Mesenteric fat pad (tissue), 1 donor: ENCODE results near the gene C11orf68. TPM values are rescaled to one million over a fixed set of nuclear protein-coding genes. Genes with fewer than 3 reads are reported as not detected.

ENCODE experiments used
- DNase-seq: peaks from one replicate; pipeline ENCODE4 v3.0.0-alpha.2; 2020; ENCODE audit warnings: low spot score
- total RNA-seq: library from RNA; stranded (reverse); fragmentation: NEBNext Ultra II Directional; extraction: Animal tissue kit (Norgen Biotek cat#: 25700); gene quantifications from one replicate; pipeline ENCODE4 v1.2.1, GENCODE V29; 2021
- donor health status: DM: yes; HTN: yes; CAD: no.

C11orf68 gene
- total RNA-seq, 1 donor from 2014 or later, result 33.4 TPM

DNA sequence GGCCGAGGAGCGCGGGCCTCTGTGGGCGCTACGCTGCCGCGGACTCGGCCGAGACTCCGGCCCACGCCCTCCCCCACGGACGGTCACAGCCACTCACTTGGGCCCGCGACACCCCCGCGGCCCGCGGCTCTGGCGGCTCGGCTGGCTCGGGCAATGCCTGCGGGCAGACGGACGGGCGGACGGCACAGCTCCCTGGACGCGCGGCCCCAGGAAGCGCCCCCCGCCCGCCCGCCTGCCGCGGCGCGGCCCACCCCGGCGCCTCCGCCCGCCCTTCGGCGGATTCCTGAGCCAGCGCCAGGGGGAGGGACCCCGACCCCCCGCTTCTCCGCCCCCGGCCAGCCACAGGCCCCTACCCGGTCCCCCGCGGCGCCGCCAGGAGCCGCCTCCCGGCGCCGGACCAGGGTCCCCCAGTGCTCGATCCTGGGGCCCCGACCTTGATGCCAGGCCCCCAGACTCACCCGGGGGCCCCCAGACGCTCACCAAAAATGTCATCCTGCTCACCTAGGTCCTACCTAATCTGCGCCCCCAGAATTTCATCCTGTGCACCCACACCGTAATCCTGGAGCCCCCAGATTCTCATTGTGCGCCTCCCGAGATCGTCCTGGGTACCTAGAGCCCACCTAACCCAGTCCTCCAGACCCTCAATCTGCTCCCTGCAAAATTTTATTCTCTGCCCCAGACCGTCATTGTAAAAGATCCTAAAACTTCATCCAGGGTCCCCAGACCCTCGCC lies 46.1 kb downstream of the C11orf68 start, which contains the start of gene EFEMP2:
TSS of gene EFEMP2 (minus strand) at position 215 of the 732 bp plus-strand sequence. CDS start 446 bp downstream, outside the sequence.
- DNase-seq, result no peak

DNA sequence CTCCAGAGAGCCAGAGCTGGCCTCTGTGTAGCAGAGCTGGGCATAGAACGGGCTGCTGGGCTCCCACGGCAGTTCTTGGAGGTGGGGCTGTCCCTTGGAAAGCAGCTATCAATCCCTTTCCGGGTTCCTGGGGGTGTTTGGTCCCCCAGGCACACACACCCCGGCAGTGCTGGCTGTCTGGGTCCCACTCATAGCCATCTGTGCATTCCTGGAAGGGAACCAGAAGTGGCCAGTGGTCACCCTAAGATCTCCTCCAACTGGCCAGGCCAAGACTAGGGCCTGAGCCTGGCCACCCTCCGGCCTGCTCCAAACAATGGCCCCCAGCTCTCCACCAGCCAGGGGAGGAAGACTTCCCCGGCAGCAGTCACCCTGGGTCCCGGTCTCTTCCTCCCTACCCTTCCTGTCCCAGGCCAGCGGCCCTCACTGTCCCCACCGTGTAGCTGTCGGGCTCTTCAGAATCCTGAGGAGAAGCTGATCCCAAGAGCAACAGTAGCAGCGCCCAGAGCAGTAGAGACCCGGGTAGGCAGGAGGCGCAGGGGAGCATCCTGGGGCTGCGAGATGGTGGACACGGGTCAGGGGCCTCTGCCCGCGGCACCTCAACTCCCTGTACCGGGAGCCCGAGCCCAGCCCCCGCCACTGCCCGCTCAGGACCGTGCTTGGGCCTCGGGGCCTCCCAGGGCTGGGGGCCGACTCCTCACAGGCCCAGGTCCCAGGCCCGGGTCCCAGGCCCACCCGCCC lies 46.9 kb downstream of the C11orf68 start:
- DNase-seq, result no peak

DNA sequence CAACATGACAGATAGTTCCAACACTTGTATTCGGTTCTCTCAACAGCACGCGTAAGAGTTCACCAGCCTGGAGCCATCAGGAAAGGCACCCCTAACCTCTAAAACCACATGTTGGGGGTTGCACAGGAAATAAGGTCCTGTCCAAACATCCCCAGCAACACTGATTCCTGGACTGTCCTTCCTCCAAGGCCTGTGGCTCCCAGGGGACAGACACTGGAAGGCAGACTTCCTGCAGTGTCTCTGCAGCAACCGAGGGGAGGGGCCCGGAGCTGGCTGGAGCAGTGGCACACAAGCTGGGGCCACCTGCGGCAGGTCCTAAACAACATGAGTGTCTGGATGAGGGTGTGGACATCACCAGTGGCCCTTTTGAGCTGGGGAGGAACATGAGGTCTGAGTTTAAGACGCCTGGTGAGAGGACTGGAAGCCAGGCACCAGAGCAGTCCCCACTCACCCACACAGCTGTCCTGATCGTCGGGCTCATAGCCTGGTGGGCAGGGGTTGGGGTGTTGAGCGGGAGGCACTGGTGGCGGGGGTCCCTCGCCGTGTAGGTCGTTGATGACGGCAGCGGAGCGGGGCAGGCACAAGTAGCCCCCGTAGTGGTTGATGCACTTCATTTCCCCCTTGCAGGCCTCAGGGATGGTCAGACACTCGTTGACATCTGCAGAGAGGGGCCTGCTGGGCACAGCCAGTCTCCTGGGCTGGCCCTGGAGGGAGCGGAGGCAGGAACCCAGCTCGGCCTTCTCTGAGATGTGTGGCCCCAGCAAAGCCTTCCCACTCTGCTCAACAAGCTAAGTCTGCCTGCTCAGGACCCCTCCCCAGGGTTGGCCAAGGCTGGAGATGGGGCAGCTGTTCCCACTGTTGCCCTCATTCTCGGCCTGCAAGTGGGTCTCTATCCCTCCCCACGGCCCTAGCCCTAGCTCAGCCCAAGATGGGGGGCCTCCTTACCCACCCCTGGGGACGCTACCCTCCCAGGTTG lies 47.9 kb downstream of the C11orf68 start:
- DNase-seq, result no peak

GRCh38 chr11:65870307-65870658 lies 48.6 kb downstream of the C11orf68 start:
- DNase-seq, result no peak

GRCh38 chr11:65869643-65870306 lies 49.1 kb downstream of the C11orf68 start:
- DNase-seq, result no peak

DNA sequence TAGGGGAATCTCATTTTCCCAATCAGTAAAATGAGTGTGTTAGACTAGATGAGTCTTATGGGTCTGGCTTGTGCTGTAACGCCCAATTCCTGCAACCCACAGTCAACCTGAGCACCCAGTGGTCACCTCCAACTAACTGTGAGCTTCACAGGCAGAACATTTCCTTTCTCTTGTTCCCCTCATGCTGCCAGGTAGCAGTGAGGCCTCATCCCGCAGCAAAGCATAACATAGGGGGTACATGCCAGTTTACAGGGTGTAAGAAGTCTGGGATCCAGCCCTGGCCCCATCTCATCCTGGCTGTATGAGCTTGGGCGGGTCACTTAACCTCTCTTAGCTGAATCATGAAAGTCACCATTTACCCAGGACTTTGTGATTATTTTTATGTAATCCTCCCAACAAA lies 50.0 kb downstream of the C11orf68 start:
- no peak for DNase-seq

- no peak for DNase-seq
Observed at GRCh38 chr11:65868076-65868667, 50.7 kb downstream of the C11orf68 start.

GRCh38 chr11:65867284-65868071 lies 51.4 kb downstream of the C11orf68 start:
- DNase-seq, result no peak

Other genes starting within 250 kb of the C11orf68 start
- gene KAT5, start 206.8 kb downstream of the C11orf68 start, total RNA-seq, result 49.9 TPM
- 71.8 TPM for gene RNASEH2C, start 198.3 kb downstream of the C11orf68 start, total RNA-seq
- gene AP5B1, start 138.1 kb downstream of the C11orf68 start, total RNA-seq, result 51.8 TPM
- not detected for gene OVOL1, start 132.0 kb downstream of the C11orf68 start, total RNA-seq
- not detected for gene SNX32, start 85.1 kb downstream of the C11orf68 start, total RNA-seq
- 818 TPM for gene CFL1, start 60.9 kb downstream of the C11orf68 start, total RNA-seq
- gene MUS81, start 58.6 kb downstream of the C11orf68 start, total RNA-seq, result 38.0 TPM
- 87.7 TPM for gene EFEMP2, start 46.3 kb downstream of the C11orf68 start, total RNA-seq
- 1.3 TPM for gene CTSW, start 39.2 kb downstream of the C11orf68 start, total RNA-seq
- gene FIBP, start 30.6 kb downstream of the C11orf68 start, total RNA-seq, result 46.5 TPM
- 26.0 TPM for gene CCDC85B, start 28.4 kb downstream of the C11orf68 start, total RNA-seq
- 58.3 TPM for gene FOSL1, start 18.7 kb downstream of the C11orf68 start, total RNA-seq
- gene DRAP1, start 364 bp upstream of the C11orf68 start, total RNA-seq, result 87.0 TPM
- gene TSGA10IP, start 26.4 kb upstream of the C11orf68 start, total RNA-seq, result not detected
- gene SART1, start 42.7 kb upstream of the C11orf68 start, total RNA-seq, result 47.9 TPM
- 31.7 TPM for gene EIF1AD, start 83.1 kb upstream of the C11orf68 start, total RNA-seq
- 121 TPM for gene BANF1, start 83.4 kb upstream of the C11orf68 start, total RNA-seq
- not detected for gene CST6, start 92.9 kb upstream of the C11orf68 start, total RNA-seq
- 0.51 TPM for gene CATSPER1, start 107.4 kb upstream of the C11orf68 start, total RNA-seq
- gene GAL3ST3, start 130.1 kb upstream of the C11orf68 start, total RNA-seq, result not detected
- gene SF3B2, start 133.3 kb upstream of the C11orf68 start, total RNA-seq, result 164 TPM
- gene PACS1, start 151.2 kb upstream of the C11orf68 start, total RNA-seq, result 64.9 TPM